LHCN-M2 (cell line): ENCODE measurements around the gene TRAF7. TPM values are rescaled to one million over a fixed set of nuclear protein-coding genes. Genes with fewer than 3 reads are reported as not detected.
"Not testable (repeated sequence)": the region's sequence is repeated elsewhere in the genome, so short reads cannot be mapped to it uniquely, and the experiment has no call there.

ENCODE experiments used
- DNase-seq: peaks from one replicate; pipeline ENCODE4 v3.0.0-alpha.2; 2012; ENCODE audit warnings: low read depth
- total RNA-seq: library from RNA; depleted of rRNA; stranded (reverse); fragments of >200 nt; gene quantifications from 2 replicates; pipeline ENCODE4 v1.2.3, GENCODE V29; 2014

TRAF7 gene
- total RNA-seq, 1 experiment from 2014 or later = 134 TPM

- DNase-seq = no peak
Observed at GRCh38 chr16:2122429-2122828, 33.2 kb upstream of the TRAF7 start.

- not testable (repeated sequence) for DNase-seq
Observed at GRCh38 chr16:2122934-2123683, 32.5 kb upstream of the TRAF7 start.

- not testable (repeated sequence) for DNase-seq
Observed at GRCh38 chr16:2123706-2124376, 31.7 kb upstream of the TRAF7 start.

- not testable (repeated sequence) for DNase-seq
Observed at GRCh38 chr16:2124377-2124693, 31.2 kb upstream of the TRAF7 start.

- DNase-seq = peak; percentile 81
Observed at GRCh38 chr16:2124694-2125444, 30.7 kb upstream of the TRAF7 start.

GRCh38 chr16:2125609-2126008, 30.0 kb upstream of the TRAF7 start:
- not testable (repeated sequence) for DNase-seq

- DNase-seq = peak; percentile 61
Observed at GRCh38 chr16:2126161-2126743, 29.3 kb upstream of the TRAF7 start.

GRCh38 chr16:2126928-2127556, 28.5 kb upstream of the TRAF7 start:
- DNase-seq = not testable (repeated sequence)

GRCh38 chr16:2127630-2128280, 27.8 kb upstream of the TRAF7 start:
- DNase-seq = peak; percentile 71

- DNase-seq = peak; percentile 68
Observed at GRCh38 chr16:2129251-2129650, 26.3 kb upstream of the TRAF7 start.

GRCh38 chr16:2129890-2130447, 25.6 kb upstream of the TRAF7 start:
- not testable (repeated sequence) for DNase-seq

GRCh38 chr16:2133797-2134196, 21.8 kb upstream of the TRAF7 start:
- DNase-seq = not testable (repeated sequence)

GRCh38 chr16:2135071-2135470, 20.5 kb upstream of the TRAF7 start:
- peak; percentile 10 for DNase-seq

- DNase-seq = peak; percentile 89
Observed at GRCh38 chr16:2135770-2136490, 19.7 kb upstream of the TRAF7 start, which contains the start of gene PKD1. Gene PKD1 (minus strand): TSS chr16:2135898. CDS start chr16:2135689, 209 bp downstream.

- no peak for DNase-seq
Observed at GRCh38 chr16:2142942-2143877, 12.4 kb upstream of the TRAF7 start.

GRCh38 chr16:2143878-2144485, 11.6 kb upstream of the TRAF7 start:
- DNase-seq = no peak

GRCh38 chr16:2145843-2146242, 9.7 kb upstream of the TRAF7 start:
- no peak for DNase-seq

GRCh38 chr16:2147378-2147777, 8.2 kb upstream of the TRAF7 start:
- no peak for DNase-seq
